Adrenal gland (tissue), 12 donors: ENCODE data around the gene GPX5. TPM values are rescaled to one million over a fixed set of nuclear protein-coding genes. Genes with fewer than 3 reads are reported as not detected.

ENCODE experiments used
- DNase-seq, 7 donors: peaks; one replicate each; pipeline ENCODE4 v3.0.0-alpha.2; 2019 to 2020
- H3K27ac ChIP-seq, 5 donors: fragments of 200-600 bp; sonication (generic) in 4 of 5; 1 replicate in 3 of 5; 2 replicates in 2 of 5; pipeline versions ENCODE4 v1.5.1 to v1.8.0; 2016 to 2020; ENCODE audit warnings: mild to moderate bottlenecking in 1 of 5
- H3K27me3 ChIP-seq: fragments of 200-600 bp; 2 replicates; pipeline ENCODE4 v1.8.0; 2021
- H3K36me3 ChIP-seq, 2 donors: fragments of 200-600 bp; replicated peaks in 1 of 2; 1 replicate in 1 of 2; 2 replicates in 1 of 2; pipeline versions ENCODE4 v1.5.1 to v1.8.0; 2018 to 2022
- H3K4me1 ChIP-seq, 2 donors: fragments of 200-600 bp; replicated peaks in 1 of 2; 1 replicate in 1 of 2; 2 replicates in 1 of 2; pipeline versions ENCODE4 v1.5.1 to v1.8.0; 2018 to 2021
- H3K4me3 ChIP-seq, 4 donors: fragments of 200-600 bp; sonication (generic) in 3 of 4; one replicate each; pipeline ENCODE4 v1.5.1; 2016 to 2018
- H3K9me3 ChIP-seq, 3 donors: fragments of 200-600 bp; sonication (generic) in 1 of 3; replicated peaks in 1 of 3; 1 replicate in 2 of 3; 2 replicates in 1 of 3; pipeline versions ENCODE4 v1.5.1 to v1.8.0; 2016 to 2021
- CTCF ChIP-seq, 6 experiments: fragments of 450-650 bp in 4 of 6; fragments of 200-600 bp in 2 of 6; sonication (generic) in 1 of 6; IDR thresholded peaks; 1 replicate in 5 of 6; 2 replicates in 1 of 6; pipeline versions ENCODE4 v1.5.1 to v1.8.0; 2016 to 2021; ENCODE audit warnings: antibody characterized with exemption in 6 of 6, mild to moderate bottlenecking in 2 of 6, moderate library complexity in 1 of 6
- POLR2A ChIP-seq, 2 donors: fragments of 450-650 bp; IDR thresholded peaks; one replicate each; pipeline ENCODE4 v1.6.1; 2017; ENCODE audit warnings: antibody characterized with exemption in 2 of 2, mild to moderate bottlenecking in 2 of 2, moderate library complexity in 1 of 2
- WGBS, 4 donors: extraction: QIAGEN DNeasy Blood & Tissue Kit in 2 of 4; methylation state at CpG; one replicate each; pipeline versions ENCODE4 v1.1.5 to v1.1.7; 2013 to 2017; 5-methylcytosine and 5-hydroxymethylcytosine counted together
- intact Hi-C, 2 donors: fragments of 100-400 bp; cut with DNase I; formaldehyde crosslinking; loops; one replicate each; pipeline versions ENCODE4 v1.14.1 to v1.15.0; 2022 to 2023
- polyA plus RNA-seq, 3 donors: library from polyadenylated mRNA; stranded (reverse); fragments of 200-250 nt in 2 of 3; fragments of 350-450 nt in 1 of 3; fragmentation: Illumina TruSeq in 1 of 3; extraction: RNeasy Lipid Tissue Mini Kit (QIAGEN cat#74804) in 1 of 3; gene quantifications; one replicate each; pipeline ENCODE4 v1.2.3, GENCODE V29; 2013 to 2014
- total RNA-seq, 9 donors: library from RNA; depleted of rRNA in 4 of 9; stranded (reverse); fragments of >200 nt in 4 of 9; fragments of 120-200 nt in 1 of 9; fragmentation: NEBNext Ultra II Directional in 1 of 9; extraction: Animal tissue kit (Norgen Biotek cat#: 25700) in 1 of 9; gene quantifications; one replicate each; pipeline versions ENCODE4 v1.1.0 to v1.2.4, GENCODE V29; 2013 to 2023
- donor health status: healthy with polysubstance abuse.
- donor health status: Bipolar disorder and iron deficiency.
- donor health status: DM: yes; HTN: yes; CAD: no.
- donor health status: DM: no; HTN: no; CAD: no.
- donor health status: DM: no; HTN: no; CAD: no.
- donor health status: DM: yes; HTN: yes; CAD: no.

Gene GPX5
- total and polyA plus RNA-seq, 12 donors: not detected

GRCh38 chr6:28567506-28567905, 41.8 kb downstream of the GPX5 start:
- Histone ChIP-seq H3K27ac (no peak overlapping the region), H3K36me3 (no peaks in the 10 kb centered on the region), H3K9me3 (no peaks in the 10 kb centered on the region), H3K4me1 (no peaks in the 10 kb centered on the region), H3K4me3 (no peak overlapping the region), H3K27me3 (no peaks in the 10 kb centered on the region)
- no peak for DNase-seq
- intact Hi-C loops: no loop called here
- TF ChIP-seq CTCF (IDR thresholded peaks at IDR 0.05) (no peak), POLR2A (IDR thresholded peaks at IDR 0.05) (no peak)

- intact Hi-C loops: no loop called here
- Histone ChIP-seq H3K4me1 (no peaks in the 10 kb centered on the region), H3K36me3 (no peaks in the 10 kb centered on the region), H3K9me3 (no peaks in the 10 kb centered on the region), H3K27ac (no peak overlapping the region), H3K4me3 (no peak overlapping the region), H3K27me3 (no peaks in the 10 kb centered on the region)
- 92 to 97% (median 94%) methylated on average over 4 of the region's 4 CpGs for WGBS, 4 donors
- TF ChIP-seq CTCF (IDR thresholded peaks at IDR 0.05) (no peak), POLR2A (IDR thresholded peaks at IDR 0.05) (no peak)
- no peak for DNase-seq
Measured at GRCh38 chr6:28568515-28569108, 42.9 kb downstream of the GPX5 start.

- DNase-seq: no peak
- 49 to 67% (median 58%) methylated on average over 2 of the region's 2 CpGs for WGBS, 4 donors
Measured at GRCh38 chr6:28569748-28570147, 44.1 kb downstream of the GPX5 start.

GRCh38 chr6:28580475-28580874, 54.8 kb downstream of the GPX5 start:
- H3K27ac ChIP-seq: no peak overlapping the region
- no peaks in the 10 kb centered on the region for H3K9me3 ChIP-seq
- peaks cover 0 to under 1% of the 10 kb centered on the region in 2 donors for H3K4me1 ChIP-seq
- intact Hi-C loops: no loop called here
- no peaks in the 10 kb centered on the region for H3K27me3 ChIP-seq
- DNase-seq: no peak
- H3K36me3 ChIP-seq: no peaks in the 10 kb centered on the region
- no peak overlapping the region for H3K4me3 ChIP-seq
- TF ChIP-seq CTCF (IDR thresholded peaks at IDR 0.05): no peak

More at GRCh38 chr6:28569748-28570147, 44.1 kb downstream of the GPX5 start:
- H3K4me1 ChIP-seq: no peaks in the 10 kb centered on the region
- H3K27ac ChIP-seq: no peak overlapping the region
- H3K4me3 ChIP-seq: no peak overlapping the region
- intact Hi-C loops: no loop called here
- no peaks in the 10 kb centered on the region for H3K36me3 ChIP-seq
- H3K9me3 ChIP-seq: no peaks in the 10 kb centered on the region
- no peak for TF ChIP-seq POLR2A (IDR thresholded peaks at IDR 0.05)
- TF ChIP-seq CTCF (IDR thresholded peaks at IDR 0.05): no peak
- no peaks in the 10 kb centered on the region for H3K27me3 ChIP-seq
